Motor neuron (in vitro differentiated cells): Measurements from ENCODE around the gene TMTC3. TPM values are rescaled to one million over a fixed set of nuclear protein-coding genes. Genes with fewer than 3 reads are reported as not detected.
A peak's percentile ranks its signal among the peaks of the same experiment; 100 is the strongest.
"Not testable (repeated sequence)": the region's sequence is repeated elsewhere in the genome, so short reads cannot be mapped to it uniquely, and the experiment has no call there.

ENCODE experiments used
- ATAC-seq, 8 experiments: fragments of 200-7000 bp; cut with Tn5 transposase; replicated peaks in 6 of 8; 2 replicates each; pipeline ENCODE4 v1.8.0; 2021; ENCODE audit warnings: mild to moderate bottlenecking in 8 of 8, moderate library complexity in 8 of 8
- H3K27ac ChIP-seq, 2 donors: fragments of 250-450 bp; sonication (Bioruptor Pico); 2 replicates each; pipeline ENCODE4 v1.9.0; 2021; ENCODE audit warnings: antibody characterized with exemption in 2 of 2, mild to moderate bottlenecking in 2 of 2, moderate library complexity in 1 of 2
- H3K4me1 ChIP-seq, 2 donors: fragments of 250-450 bp; sonication (Bioruptor Pico); replicated peaks in 1 of 2; 2 replicates each; pipeline ENCODE4 v1.6.1; 2021; ENCODE audit warnings: antibody characterized with exemption in 2 of 2, mild to moderate bottlenecking in 2 of 2, moderate library complexity in 1 of 2
- H3K4me3 ChIP-seq, 5 donors: fragments of 250-450 bp; sonication (Bioruptor Pico); 2 replicates each; pipeline ENCODE4 v1.9.0; 2021; ENCODE audit warnings: antibody characterized with exemption in 5 of 5, mild to moderate bottlenecking in 5 of 5, moderate library complexity in 4 of 5
- WGBS, 10 experiments: fragments of 450-650 bp; shearing (Covaris generic); methylation state at CpG; one replicate each; pipeline ENCODE4 v1.0.0; 2022; 5-methylcytosine and 5-hydroxymethylcytosine counted together
- in situ Hi-C, 9 experiments: fragments of 400-800 bp; cut with MboI; loops; one replicate each; pipeline ENCODE4 v1.15.0; 2021; ENCODE audit warnings: low sequenced_read_pairs in 9 of 9, low pct_unique_long_range_greater_than_20kb in 2 of 9; ENCODE audit not compliant: unreplicated experiment in 9 of 9
- total RNA-seq, 8 experiments: library from RNA; unstranded; fragments of 300-600 nt; gene quantifications; 2 replicates each; pipeline versions ENCODE4 v1.2.3 to v1.2.4, GENCODE V29; 2022

The TMTC3 gene
- total RNA-seq: 10 to 100 TPM in 7 of 8 experiments, 1 to 10 TPM in 1; 9.2 to 32.3 (median 14.5) TPM

- ATAC-seq: peak; percentile 92 to 97 (median 96)
- Histone ChIP-seq H3K4me1 (peaks cover 3 to 13% of the 10 kb centered on the region in 2 donors), H3K27ac (peak within 1 kb of the TSS; percentile 72 to 77), H3K4me3 (peak within 1 kb of the TSS; percentile 55 to 83 (median 73))
- in situ Hi-C loops: no loop called here
- WGBS, 10 experiments: 0 to 2% (median 0%) methylated on average over 1 to 31 of the region's 49 CpGs; no CpG with 5 or more reads in 2 of the 10 experiments
These were observed at the start of gene TMTC3, which contains the start of gene CEP290 for GRCh38 chr12:88141774-88142609. TMTC3 (plus strand) TSS chr12:88142307; CDS start chr12:88148316, 6,009 bp downstream. CEP290 (minus strand) TSS chr12:88142088; CDS start chr12:88141307, 781 bp downstream.

GRCh38 chr12:88092771-88093170, 49.3 kb upstream of the TMTC3 start:
- H3K4me3 ChIP-seq: no peak overlapping the region
- ATAC-seq: no peak
- H3K4me1 ChIP-seq: no peaks in the 10 kb centered on the region
- no peak overlapping the region for H3K27ac ChIP-seq
- in situ Hi-C loops: no loop called here

GRCh38 chr12:88093573-88093972, 48.5 kb upstream of the TMTC3 start:
- Histone ChIP-seq H3K27ac (no peak overlapping the region), H3K4me3 (no peak overlapping the region), H3K4me1 (no peaks in the 10 kb centered on the region)
- 91 to 100% (median 96%) methylated on average over 3 to 4 of the region's 4 CpGs; no CpG with 5 or more reads in 1 of the 10 experiments for WGBS, 10 experiments
- in situ Hi-C loops: no loop called here
- ATAC-seq: no peak

- H3K27ac ChIP-seq: no peak overlapping the region
- WGBS, 10 experiments: 83 to 100% (median 100%) methylated on average over 1 to 2 of the region's 2 CpGs; no CpG with 5 or more reads in 2 of the 10 experiments
- no peak for ATAC-seq
- in situ Hi-C loops: loop anchor here in 2 of 9 experiments (25.0 kb wide), 2 partner anchors 879 to 904 kb away; no protein-coding TSS in a partner anchor
- H3K4me1 ChIP-seq: no peaks in the 10 kb centered on the region
- no peak overlapping the region for H3K4me3 ChIP-seq
These were observed 34.1 kb upstream of the TMTC3 start for GRCh38 chr12:88108021-88108420.

GRCh38 chr12:88111074-88111652, 30.9 kb upstream of the TMTC3 start:
- no peaks in the 10 kb centered on the region for H3K4me1 ChIP-seq
- H3K27ac ChIP-seq: no peak overlapping the region
- in situ Hi-C loops: loop anchor here in 2 of 9 experiments (25.0 kb wide), 2 partner anchors 876 to 901 kb away; no protein-coding TSS in a partner anchor
- no peak for ATAC-seq
- H3K4me3 ChIP-seq: no peak overlapping the region
- 0 to 75% (median 43%) methylated on average over 1 of the region's 1 CpG; no CpG with 5 or more reads in 1 of the 10 experiments for WGBS, 10 experiments

GRCh38 chr12:88113871-88114270, 28.2 kb upstream of the TMTC3 start:
- H3K4me3 ChIP-seq: no peak overlapping the region
- no peaks in the 10 kb centered on the region for H3K4me1 ChIP-seq
- in situ Hi-C loops: loop anchor here in 2 of 9 experiments (25.0 kb wide), 2 partner anchors 873 to 898 kb away; no protein-coding TSS in a partner anchor
- no peak overlapping the region for H3K27ac ChIP-seq
- 33 to 81% (median 62%) methylated on average over 1 to 3 of the region's 3 CpGs for WGBS, 10 experiments
- peak in 1 of 8 experiments; percentile 26 for ATAC-seq

GRCh38 chr12:88122666-88123065, 19.4 kb upstream of the TMTC3 start:
- no peak overlapping the region for H3K4me3 ChIP-seq
- H3K27ac ChIP-seq: no peak overlapping the region
- WGBS, 10 experiments: 0 to 100% (median 70%) methylated on average over 1 to 4 of the region's 4 CpGs
- ATAC-seq: no peak
- in situ Hi-C loops: loop anchor here in 2 of 9 experiments (25.0 kb wide), 2 partner anchors 865 to 890 kb away; no protein-coding TSS in a partner anchor
- H3K4me1 ChIP-seq: no peaks in the 10 kb centered on the region

- no peaks in the 10 kb centered on the region for H3K4me1 ChIP-seq
- in situ Hi-C loops: no loop called here
- WGBS, 10 experiments: 71 to 100% (median 90%) methylated on average over 1 to 3 of the region's 3 CpGs; no CpG with 5 or more reads in 1 of the 10 experiments
- no peak for ATAC-seq
- H3K4me3 ChIP-seq: no peak overlapping the region
- no peak overlapping the region for H3K27ac ChIP-seq
These were observed 15.0 kb upstream of the TMTC3 start for GRCh38 chr12:88127099-88127498.

GRCh38 chr12:88127855-88128254, 14.3 kb upstream of the TMTC3 start:
- no peak overlapping the region for H3K4me3 ChIP-seq
- WGBS, 10 experiments: 50 to 100% (median 100%) methylated on average over 1 to 3 of the region's 3 CpGs; no CpG with 5 or more reads in 1 of the 10 experiments
- in situ Hi-C loops: no loop called here
- no peak overlapping the region for H3K27ac ChIP-seq
- H3K4me1 ChIP-seq: no peaks in the 10 kb centered on the region
- no peak for ATAC-seq

- no peaks in the 10 kb centered on the region for H3K4me1 ChIP-seq
- ATAC-seq: no peak
- in situ Hi-C loops: no loop called here
These were observed 9.7 kb upstream of the TMTC3 start for GRCh38 chr12:88132392-88132791.

GRCh38 chr12:88133181-88133580, 8.9 kb upstream of the TMTC3 start:
- ATAC-seq, H3K4me1 ChIP-seq, in situ Hi-C loops, H3K27ac ChIP-seq, H3K4me3 ChIP-seq: not testable (repeated sequence)
- WGBS, 10 experiments: 75 to 100% (median 86%) methylated on average over 1 to 2 of the region's 2 CpGs; no CpG with 5 or more reads in 6 of the 10 experiments

More at GRCh38 chr12:88132392-88132791, 9.7 kb upstream of the TMTC3 start:
- no peak overlapping the region for H3K4me3 ChIP-seq
- no peak overlapping the region for H3K27ac ChIP-seq

GRCh38 chr12:88139711-88140110, 2.4 kb upstream of the TMTC3 start:
- H3K4me3 ChIP-seq, ATAC-seq, H3K27ac ChIP-seq, in situ Hi-C loops: not testable (repeated sequence)
- peaks cover 0 to 13% of the 10 kb centered on the region in 2 donors for H3K4me1 ChIP-seq
- 93 to 100% (median 98%) methylated on average over 1 to 4 of the region's 4 CpGs; no CpG with 5 or more reads in 2 of the 10 experiments for WGBS, 10 experiments

- Histone ChIP-seq H3K4me3 (peak overlapping the region; percentile 55 to 83 (median 73)), H3K4me1 (peaks cover 3 to 13% of the 10 kb centered on the region in 2 donors), H3K27ac (peak overlapping the region; percentile 72 to 77)
- no peak for ATAC-seq
- 0 to 20% (median 5%) methylated on average over 1 to 13 of the region's 13 CpGs for WGBS, 10 experiments
- in situ Hi-C loops: no loop called here
These were observed 708 bp upstream of the TMTC3 start for GRCh38 chr12:88141425-88141773.
